ACC112 (cell line): ENCODE measurements around the gene PCDH10.

Experiments
- H2AFZ ChIP-seq: fragments of 200-600 bp; sonication (generic); one replicate; pipeline ENCODE4 v1.6.0; 2017; ENCODE audit warnings: antibody characterized with exemption, low read length; ENCODE audit not compliant: unreplicated experiment
- H3K27ac ChIP-seq: fragments of 200-600 bp; sonication (generic); 2 replicates; pipeline ENCODE4 v1.5.1; 2014; ENCODE audit warnings: low read depth, mild to moderate bottlenecking, antibody characterized with exemption, low read length, moderate library complexity
- H3K27me3 ChIP-seq: fragments of 200-600 bp; sonication (generic); 2 replicates; pipeline ENCODE4 v1.6.1; 2014; ENCODE audit warnings: mild to moderate bottlenecking, antibody characterized with exemption, low read length, moderate library complexity, mixed read lengths; ENCODE audit not compliant: insufficient read depth
- H3K36me3 ChIP-seq: fragments of 200-600 bp; sonication (generic); 2 replicates; pipeline ENCODE4 v1.6.1; 2016; ENCODE audit warnings: mild to moderate bottlenecking, antibody characterized with exemption, low read length, moderate library complexity, mixed read lengths; ENCODE audit not compliant: insufficient read depth
- H3K4me1 ChIP-seq: fragments of 200-600 bp; sonication (generic); one replicate; pipeline ENCODE4 v1.6.1; 2016; ENCODE audit warnings: low read length, mixed read lengths; ENCODE audit not compliant: insufficient read depth, unreplicated experiment, control insufficient read depth
- H3K4me3 ChIP-seq: fragments of 200-600 bp; sonication (generic); 2 replicates; pipeline ENCODE4 v1.5.1; 2014; ENCODE audit warnings: mild to moderate bottlenecking, low read depth, low read length
- H3K79me2 ChIP-seq: fragments of 200-600 bp; sonication (generic); one replicate; pipeline ENCODE4 v1.6.0; 2016; ENCODE audit warnings: low read length; ENCODE audit not compliant: control insufficient read depth, unreplicated experiment, insufficient read depth

The PCDH10 gene

GRCh38 chr4:133148690-133149363, at the start of gene PCDH10:
TSS of gene PCDH10 (plus strand) at chr4:133149294. CDS start at chr4:133150141, 847 bp downstream.
- peaks cover 98% of the 10 kb centered on the region for H3K27me3 ChIP-seq
- H3K4me3 ChIP-seq: peak within 1 kb of the TSS; percentile 64
- no peak within 1 kb of the TSS for H3K27ac ChIP-seq
- H3K36me3 ChIP-seq: no peaks in the 10 kb centered on the region
- peaks cover 3% of the 10 kb centered on the region for H3K4me1 ChIP-seq
- peak within 1 kb of the TSS; percentile 31 for H2AFZ ChIP-seq
- no peaks in the 10 kb centered on the region for H3K79me2 ChIP-seq

- no peak overlapping the region for H3K4me3 ChIP-seq
- H3K36me3 ChIP-seq: no peaks in the 10 kb centered on the region
- H3K79me2 ChIP-seq: no peaks in the 10 kb centered on the region
- no peak overlapping the region for H3K27ac ChIP-seq
- H3K4me1 ChIP-seq: no peaks in the 10 kb centered on the region
- H3K27me3 ChIP-seq: no peaks in the 10 kb centered on the region
- no peak overlapping the region for H2AFZ ChIP-seq
Measured at GRCh38 chr4:133102043-133102442, 47.1 kb upstream of the PCDH10 start.

GRCh38 chr4:133102612-133103409, 46.3 kb upstream of the PCDH10 start:
- H3K36me3 ChIP-seq: no peaks in the 10 kb centered on the region
- H3K27ac ChIP-seq: no peak overlapping the region
- no peak overlapping the region for H2AFZ ChIP-seq
- no peaks in the 10 kb centered on the region for H3K4me1 ChIP-seq
- no peaks in the 10 kb centered on the region for H3K79me2 ChIP-seq
- H3K4me3 ChIP-seq: no peak overlapping the region
- H3K27me3 ChIP-seq: no peaks in the 10 kb centered on the region

GRCh38 chr4:133112641-133113040, 36.5 kb upstream of the PCDH10 start:
- H3K79me2 ChIP-seq: no peaks in the 10 kb centered on the region
- no peaks in the 10 kb centered on the region for H3K4me1 ChIP-seq
- H3K36me3 ChIP-seq: no peaks in the 10 kb centered on the region
- no peak overlapping the region for H3K4me3 ChIP-seq
- H2AFZ ChIP-seq: no peak overlapping the region
- H3K27ac ChIP-seq: no peak overlapping the region
- H3K27me3 ChIP-seq: no peaks in the 10 kb centered on the region

GRCh38 chr4:133124746-133125145, 24.3 kb upstream of the PCDH10 start:
- no peak overlapping the region for H3K27ac ChIP-seq
- no peaks in the 10 kb centered on the region for H3K4me1 ChIP-seq
- H3K36me3 ChIP-seq: no peaks in the 10 kb centered on the region
- H3K27me3 ChIP-seq: no peaks in the 10 kb centered on the region
- no peak overlapping the region for H2AFZ ChIP-seq
- no peaks in the 10 kb centered on the region for H3K79me2 ChIP-seq
- H3K4me3 ChIP-seq: no peak overlapping the region

GRCh38 chr4:133127500-133127899, 21.6 kb upstream of the PCDH10 start:
- Histone ChIP-seq H3K4me1 (no peaks in the 10 kb centered on the region), H3K36me3 (no peaks in the 10 kb centered on the region), H3K4me3 (no peak overlapping the region), H3K79me2 (no peaks in the 10 kb centered on the region), H3K27ac (no peak overlapping the region), H2AFZ (no peak overlapping the region), H3K27me3 (no peaks in the 10 kb centered on the region)

- no peaks in the 10 kb centered on the region for H3K36me3 ChIP-seq
- no peak overlapping the region for H2AFZ ChIP-seq
- no peaks in the 10 kb centered on the region for H3K79me2 ChIP-seq
- no peaks in the 10 kb centered on the region for H3K27me3 ChIP-seq
- no peak overlapping the region for H3K4me3 ChIP-seq
- no peaks in the 10 kb centered on the region for H3K4me1 ChIP-seq
- H3K27ac ChIP-seq: no peak overlapping the region
Measured at GRCh38 chr4:133129237-133129636, 19.9 kb upstream of the PCDH10 start.

- no peaks in the 10 kb centered on the region for H3K27me3 ChIP-seq
- H3K4me1 ChIP-seq: no peaks in the 10 kb centered on the region
- no peaks in the 10 kb centered on the region for H3K79me2 ChIP-seq
- no peak overlapping the region for H2AFZ ChIP-seq
- H3K36me3 ChIP-seq: no peaks in the 10 kb centered on the region
- H3K27ac ChIP-seq: no peak overlapping the region
- no peak overlapping the region for H3K4me3 ChIP-seq
Measured at GRCh38 chr4:133130171-133130570, 18.9 kb upstream of the PCDH10 start.

- no peaks in the 10 kb centered on the region for H3K4me1 ChIP-seq
- H2AFZ ChIP-seq: no peak overlapping the region
- H3K27me3 ChIP-seq: no peaks in the 10 kb centered on the region
- H3K36me3 ChIP-seq: no peaks in the 10 kb centered on the region
- no peaks in the 10 kb centered on the region for H3K79me2 ChIP-seq
- no peak overlapping the region for H3K27ac ChIP-seq
- no peak overlapping the region for H3K4me3 ChIP-seq
Measured at GRCh38 chr4:133131829-133132460, 17.1 kb upstream of the PCDH10 start.

- Histone ChIP-seq H3K4me1 (no peaks in the 10 kb centered on the region), H2AFZ (no peak overlapping the region), H3K27me3 (peaks cover 29% of the 10 kb centered on the region), H3K4me3 (no peak overlapping the region), H3K79me2 (no peaks in the 10 kb centered on the region), H3K27ac (no peak overlapping the region), H3K36me3 (no peaks in the 10 kb centered on the region)
Measured at GRCh38 chr4:133136833-133137232, 12.3 kb upstream of the PCDH10 start.
